Smooth muscle cell of the brain vasculature (primary cell): ENCODE measurements around the gene C4A.
"Not testable (repeated sequence)": the region's sequence is repeated elsewhere in the genome, so short reads cannot be mapped to it uniquely, and the experiment has no call there.

ENCODE experiments used
- DNase-seq: peaks from one replicate; pipeline ENCODE4 v3.0.0-alpha.2; 2012; ENCODE audit warnings: low read depth, low spot score

C4A gene

DNA sequence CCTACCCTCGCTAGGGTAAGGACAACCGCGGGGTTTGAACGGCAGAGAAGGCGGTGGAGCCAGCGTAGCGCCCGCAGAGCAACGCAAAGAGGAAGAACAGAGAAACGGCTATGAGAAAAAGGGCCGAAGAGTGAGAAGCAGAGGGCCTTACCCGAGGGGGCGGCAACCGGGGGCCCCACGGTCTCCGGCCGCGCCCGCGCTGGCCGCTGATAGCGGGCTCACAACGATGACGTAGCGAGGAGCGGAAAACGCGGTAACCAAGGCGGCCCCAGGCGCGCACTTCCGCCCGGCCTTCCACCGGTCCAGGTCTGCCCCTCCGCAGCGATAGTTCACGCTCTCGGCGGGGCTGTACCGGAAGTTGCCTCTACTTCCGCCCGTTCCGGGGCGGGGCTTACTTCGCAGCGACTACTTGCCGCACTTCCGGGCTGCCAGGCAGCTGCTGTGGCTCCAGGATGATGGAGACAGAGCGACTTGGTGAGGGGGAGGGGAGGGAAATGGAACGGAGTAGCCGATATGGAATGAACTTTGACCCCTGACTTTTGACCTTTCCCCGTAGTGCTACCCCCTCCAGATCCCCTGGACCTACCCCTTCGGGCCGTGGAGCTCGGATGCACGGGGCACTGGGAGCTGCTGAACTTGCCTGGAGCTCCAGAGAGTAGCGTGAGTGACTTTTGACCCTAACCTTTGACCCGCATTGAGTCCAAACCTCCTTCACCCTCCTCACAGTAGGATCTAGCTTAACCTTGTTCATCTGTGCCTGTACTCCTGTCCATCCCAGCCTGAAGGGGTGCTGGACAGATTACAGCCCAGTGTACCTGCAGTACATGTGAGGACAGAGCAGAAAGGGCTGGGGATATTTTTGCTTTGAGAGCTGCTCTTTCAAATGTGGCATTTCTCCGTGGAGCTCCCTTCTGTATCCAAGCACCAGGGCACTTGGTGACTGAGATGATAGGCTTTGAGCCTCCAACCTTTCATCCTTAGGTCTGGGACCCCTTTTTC lies 22.8 kb upstream of the C4A start, which contains the start of the genes NELFE and SKIC2:
NELFE (minus strand) TSS at position 231 of the 999 bp plus-strand sequence. CDS start 525 bp downstream, outside the sequence.
SKIC2 (plus strand) TSS at position 435 of the 999 bp plus-strand sequence; CDS start at position 453, 18 bp downstream.
- DNase-seq, result peak; percentile 92

DNA sequence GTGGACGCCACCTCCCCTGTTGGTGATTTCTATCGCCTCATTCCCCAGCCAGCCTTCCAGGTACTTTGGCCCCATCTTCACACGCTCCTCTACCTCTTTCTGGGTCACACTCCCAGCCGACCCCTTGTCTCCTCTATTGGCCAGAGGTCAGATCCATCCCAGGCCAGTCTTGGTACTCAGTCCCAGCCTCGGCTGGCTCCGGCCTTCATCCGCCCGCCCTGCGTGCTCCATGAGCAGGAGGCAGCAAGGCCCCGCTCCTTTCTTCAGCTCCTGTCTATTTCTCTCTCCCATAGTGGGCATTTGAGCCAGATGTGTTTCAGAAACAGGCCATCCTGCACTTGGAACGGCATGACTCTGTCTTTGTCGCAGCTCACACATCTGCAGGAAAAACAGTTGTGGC lies 20.2 kb upstream of the C4A start:
- no peak for DNase-seq

DNA sequence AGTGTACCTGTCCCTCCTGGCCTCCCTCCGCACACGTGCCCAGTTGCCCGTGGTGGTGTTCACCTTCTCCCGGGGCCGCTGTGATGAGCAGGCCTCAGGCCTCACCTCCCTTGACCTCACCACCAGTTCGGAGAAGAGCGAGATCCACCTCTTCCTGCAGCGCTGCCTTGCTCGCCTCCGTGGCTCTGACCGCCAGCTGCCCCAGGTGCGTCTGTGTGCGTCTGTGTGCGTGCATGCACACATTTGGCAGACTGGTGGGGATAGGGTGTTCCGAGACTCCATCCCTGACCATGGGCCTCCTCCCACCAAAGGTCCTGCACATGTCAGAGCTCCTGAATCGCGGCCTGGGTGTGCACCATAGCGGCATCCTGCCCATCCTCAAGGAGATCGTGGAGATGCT lies 17.9 kb upstream of the C4A start:
- DNase-seq, result no peak

DNA sequence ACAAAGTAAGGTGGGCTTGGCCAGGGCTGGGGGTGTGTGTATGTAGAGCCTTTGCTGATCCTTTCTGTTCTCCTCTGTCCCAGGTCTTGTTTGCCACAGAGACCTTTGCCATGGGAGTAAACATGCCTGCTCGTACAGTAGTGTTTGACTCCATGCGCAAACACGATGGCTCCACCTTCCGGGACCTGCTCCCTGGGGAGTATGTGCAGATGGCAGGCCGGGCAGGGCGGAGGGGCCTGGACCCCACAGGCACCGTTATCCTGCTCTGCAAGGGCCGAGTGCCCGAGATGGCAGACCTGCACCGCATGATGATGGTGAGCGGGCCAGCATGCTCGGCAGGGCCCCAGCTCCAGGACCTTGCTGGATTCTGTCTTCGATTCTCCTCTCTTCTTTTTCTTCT lies 16.2 kb upstream of the C4A start:
- DNase-seq, result no peak

DNA sequence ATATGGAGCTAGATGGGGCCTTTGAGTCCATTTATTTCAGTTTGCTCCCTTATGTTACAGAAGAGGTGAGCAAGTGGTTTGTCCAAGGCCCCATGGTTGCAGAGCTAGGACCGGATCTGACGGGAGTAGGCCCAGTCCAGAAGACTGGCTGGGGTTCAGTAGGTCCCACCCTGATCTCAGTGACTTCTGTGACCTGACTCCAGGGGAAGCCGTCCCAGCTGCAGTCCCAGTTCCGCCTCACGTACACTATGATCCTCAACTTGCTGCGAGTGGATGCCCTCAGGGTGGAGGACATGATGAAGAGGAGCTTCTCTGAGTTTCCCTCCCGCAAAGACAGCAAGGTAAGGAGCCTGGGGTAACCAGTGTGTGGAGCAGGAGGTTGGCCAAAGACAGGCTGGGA lies 15.4 kb upstream of the C4A start:
- no peak for DNase-seq

DNA sequence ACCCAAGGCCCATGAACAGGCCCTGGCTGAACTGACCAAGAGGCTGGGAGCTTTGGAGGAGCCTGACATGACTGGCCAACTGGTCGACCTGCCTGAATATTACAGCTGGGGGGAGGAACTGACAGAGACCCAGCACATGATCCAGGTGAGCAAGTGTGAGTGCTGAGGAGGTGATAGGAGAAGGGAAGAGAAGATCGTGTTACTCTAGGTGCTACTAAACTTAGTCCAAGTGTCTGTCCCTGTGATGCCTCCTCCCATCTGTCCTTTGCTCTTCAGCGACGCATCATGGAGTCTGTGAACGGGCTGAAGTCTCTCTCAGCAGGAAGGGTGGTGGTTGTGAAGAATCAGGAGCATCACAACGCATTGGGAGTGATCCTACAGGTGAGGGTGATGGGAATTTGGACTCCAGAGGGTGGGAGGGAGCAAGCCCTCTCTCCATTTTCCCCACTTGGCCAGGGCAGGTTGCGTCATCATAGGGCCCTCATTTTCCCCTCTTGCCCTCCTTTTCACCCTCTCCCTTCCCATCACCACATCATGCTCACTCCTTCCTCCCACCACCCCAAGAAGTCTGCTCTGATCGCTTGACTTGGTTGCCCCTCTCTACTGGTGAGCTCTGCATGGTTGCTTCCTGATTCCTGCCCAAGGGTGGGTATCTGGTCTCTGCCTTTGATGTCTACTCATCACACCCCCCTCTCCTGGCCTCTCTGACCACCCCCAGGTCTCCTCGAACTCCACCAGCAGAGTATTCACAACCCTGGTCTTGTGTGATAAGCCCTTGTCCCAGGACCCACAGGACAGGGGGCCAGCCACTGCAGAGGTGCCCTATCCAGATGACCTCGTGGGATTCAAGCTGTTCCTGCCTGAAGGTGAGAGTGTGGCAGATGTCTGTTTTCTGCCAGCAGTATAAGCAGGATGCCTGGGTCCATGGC lies 14.6 kb upstream of the C4A start:
- no peak for DNase-seq

DNA sequence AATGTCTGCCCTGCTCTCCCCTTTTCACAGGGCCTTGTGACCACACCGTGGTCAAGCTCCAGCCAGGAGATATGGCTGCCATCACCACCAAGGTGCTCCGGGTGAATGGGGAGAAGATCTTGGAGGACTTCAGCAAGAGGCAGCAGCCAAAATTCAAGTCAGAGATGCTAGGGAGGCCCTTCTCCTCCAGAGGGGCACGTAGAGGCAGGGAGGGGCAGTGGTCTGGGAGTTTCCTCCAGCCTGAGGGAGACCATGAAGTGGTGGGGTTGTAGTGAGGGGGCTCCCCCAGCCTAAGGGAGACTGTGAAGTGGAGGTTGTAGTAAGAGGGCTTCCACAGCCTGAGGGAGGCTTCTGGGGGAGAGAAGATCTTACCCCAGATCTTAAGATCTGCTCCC lies 13.9 kb upstream of the C4A start:
- DNase-seq, result no peak

DNA sequence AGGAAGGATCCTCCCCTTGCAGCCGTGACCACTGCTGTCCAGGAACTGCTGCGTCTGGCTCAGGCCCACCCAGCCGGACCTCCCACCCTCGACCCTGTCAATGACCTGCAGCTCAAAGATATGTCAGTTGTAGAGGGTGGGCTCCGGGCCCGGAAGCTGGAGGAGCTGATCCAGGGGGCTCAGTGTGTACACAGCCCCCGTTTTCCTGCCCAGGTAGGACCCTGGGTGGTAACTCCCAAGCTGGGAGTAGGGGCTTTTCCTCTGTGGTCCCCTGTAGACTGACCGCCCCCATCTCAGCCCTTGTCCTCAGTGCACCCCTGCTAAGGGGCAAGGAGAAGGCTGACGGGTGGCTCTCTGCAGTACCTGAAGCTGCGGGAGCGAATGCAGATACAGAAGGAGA lies 13.5 kb upstream of the C4A start:
- no peak for DNase-seq

DNA sequence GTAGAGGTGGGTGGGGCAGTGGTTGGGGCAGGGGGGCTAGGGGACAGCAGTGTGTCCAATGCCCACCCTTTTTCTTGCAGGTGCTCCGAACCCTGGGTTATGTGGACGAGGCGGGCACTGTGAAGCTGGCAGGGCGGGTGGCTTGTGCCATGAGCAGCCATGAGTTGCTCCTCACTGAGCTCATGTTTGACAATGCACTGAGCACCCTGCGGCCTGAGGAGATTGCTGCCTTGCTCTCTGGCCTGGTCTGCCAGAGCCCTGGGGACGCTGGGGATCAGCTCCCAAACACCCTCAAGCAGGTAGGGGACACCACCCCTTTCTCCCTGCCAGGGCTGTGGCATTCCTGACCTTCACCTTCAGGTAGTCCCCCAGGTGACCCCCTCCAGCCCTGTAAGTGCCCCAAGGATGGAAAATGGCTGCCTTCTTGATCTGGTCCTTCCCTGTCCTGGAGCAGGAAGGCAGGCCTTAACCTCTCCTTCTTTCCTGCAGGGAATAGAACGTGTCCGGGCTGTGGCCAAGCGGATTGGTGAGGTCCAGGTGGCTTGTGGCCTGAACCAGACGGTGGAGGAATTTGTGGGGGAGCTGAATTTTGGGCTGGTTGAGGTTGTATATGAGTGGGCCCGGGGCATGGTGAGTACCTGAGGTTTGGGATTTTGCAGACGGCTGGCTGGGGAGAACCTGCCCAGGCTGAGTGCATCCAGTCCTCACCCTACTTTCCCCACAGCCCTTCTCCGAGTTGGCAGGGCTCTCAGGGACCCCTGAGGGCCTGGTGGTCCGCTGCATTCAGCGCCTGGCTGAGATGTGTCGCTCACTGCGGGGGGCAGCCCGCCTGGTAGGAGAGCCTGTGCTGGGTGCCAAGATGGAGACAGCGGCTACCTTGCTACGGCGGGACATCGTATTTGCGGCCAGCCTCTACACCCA lies 12.8 kb upstream of the C4A start:
- no peak for DNase-seq

DNA sequence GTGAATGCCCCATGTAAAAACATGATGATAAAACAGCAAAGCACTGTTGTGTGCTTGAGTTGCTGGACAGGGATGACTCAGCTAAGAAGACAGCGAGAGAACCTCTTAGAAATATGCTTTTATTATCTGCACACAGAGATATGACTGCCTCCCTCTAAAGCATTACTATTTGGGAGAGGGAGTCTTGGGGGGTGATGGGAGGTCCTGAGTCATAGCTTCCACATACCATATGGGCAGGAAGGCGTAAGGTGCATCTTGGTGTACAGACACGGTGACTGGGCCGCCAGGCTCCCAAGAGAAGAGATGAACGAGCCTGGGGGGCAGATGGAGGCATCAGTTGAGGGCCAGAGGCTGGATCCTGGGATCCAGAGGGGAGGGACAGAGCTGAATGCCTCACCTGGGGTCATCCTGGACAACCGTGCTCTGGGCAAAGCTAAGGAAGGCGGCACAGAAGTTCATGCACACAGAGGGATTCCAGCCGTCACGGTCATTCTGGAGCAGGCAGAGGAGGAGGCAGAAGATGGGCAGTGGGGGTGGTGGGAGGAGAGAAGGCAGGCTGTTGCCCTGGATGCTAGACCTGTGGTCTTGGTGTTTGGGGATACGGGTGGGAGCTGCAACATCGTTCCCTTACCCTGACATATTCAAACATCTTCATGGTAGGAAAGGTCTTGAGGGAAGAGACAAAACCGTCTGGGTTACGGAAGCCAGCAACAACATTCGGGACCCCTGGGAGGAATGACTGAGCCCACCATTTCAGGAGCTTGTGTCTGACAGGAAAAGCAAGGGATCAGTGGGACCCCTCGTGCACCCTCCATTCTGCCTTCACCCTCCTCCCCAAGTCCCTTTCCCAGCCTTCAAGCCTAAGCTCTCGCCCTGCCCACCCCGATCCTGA lies 11.9 kb upstream of the C4A start:
- DNase-seq, result no peak

DNA sequence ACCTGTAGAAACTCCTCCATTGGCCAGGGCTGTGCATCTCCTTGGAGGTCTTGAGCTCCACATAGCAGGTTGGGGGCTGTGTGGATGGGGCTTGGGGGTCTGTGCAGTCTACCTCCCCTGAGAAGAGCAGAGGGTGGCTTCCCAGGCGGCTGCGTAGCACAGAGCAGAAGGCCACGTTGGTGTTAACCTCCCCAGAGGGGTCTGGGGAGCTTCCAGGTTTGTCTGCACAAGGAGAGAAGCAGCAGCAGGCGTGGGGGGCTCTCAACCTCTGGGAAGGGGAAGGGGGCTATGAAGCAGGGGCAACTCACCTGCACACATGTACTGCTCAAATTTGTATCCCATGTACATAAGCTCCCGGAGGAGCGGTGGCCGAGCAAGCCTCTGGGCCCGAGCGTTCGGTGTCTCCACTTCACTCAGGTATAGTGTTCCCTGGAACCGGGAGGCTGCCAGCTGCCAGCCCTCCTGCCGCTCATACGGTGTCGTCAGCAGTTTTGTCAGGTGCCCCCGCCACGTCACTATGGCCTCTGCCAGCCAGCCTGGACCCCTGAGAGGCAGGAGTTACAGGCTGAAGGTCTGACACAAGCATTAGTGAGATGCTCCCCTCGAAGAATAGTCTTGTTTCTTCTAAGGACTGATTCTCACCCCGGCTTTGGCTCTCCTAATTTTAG lies 11.1 kb upstream of the C4A start:
- no peak for DNase-seq

DNA sequence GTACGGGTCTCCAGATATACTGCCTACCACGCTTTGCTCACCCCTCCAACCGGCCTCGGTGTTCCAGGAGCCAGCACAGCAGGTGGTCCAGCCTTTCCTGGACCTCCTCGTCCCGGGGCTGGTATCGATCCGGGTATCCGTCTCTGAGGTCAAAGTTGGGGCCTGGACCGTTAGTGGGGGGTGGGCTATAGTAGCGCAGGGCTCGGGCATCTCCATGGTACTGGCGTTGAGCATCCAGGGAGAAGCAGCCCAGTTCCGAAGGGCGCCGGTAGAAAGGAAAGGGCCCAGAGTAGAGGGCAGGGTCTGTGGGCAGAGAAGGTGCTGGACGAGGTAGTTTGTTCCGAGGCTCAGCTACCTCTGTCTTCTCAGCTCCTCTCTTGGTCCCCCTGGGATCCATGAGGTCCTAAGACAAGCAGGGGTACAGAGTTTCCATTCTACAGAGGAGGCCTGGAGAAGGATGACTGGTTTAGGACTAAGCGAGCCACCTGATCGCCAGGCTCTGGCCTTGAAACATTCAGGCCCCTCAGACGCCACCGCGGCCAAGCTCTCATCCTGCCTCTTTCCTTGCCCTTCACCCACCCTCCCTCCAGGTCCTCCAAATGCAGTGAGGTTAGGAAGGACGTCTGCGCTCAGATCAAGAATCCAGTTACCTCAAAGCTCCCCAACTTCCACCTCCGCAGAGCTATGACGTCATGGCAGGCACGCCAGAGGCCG lies 10.4 kb upstream of the C4A start:
- DNase-seq, result no peak

DNA sequence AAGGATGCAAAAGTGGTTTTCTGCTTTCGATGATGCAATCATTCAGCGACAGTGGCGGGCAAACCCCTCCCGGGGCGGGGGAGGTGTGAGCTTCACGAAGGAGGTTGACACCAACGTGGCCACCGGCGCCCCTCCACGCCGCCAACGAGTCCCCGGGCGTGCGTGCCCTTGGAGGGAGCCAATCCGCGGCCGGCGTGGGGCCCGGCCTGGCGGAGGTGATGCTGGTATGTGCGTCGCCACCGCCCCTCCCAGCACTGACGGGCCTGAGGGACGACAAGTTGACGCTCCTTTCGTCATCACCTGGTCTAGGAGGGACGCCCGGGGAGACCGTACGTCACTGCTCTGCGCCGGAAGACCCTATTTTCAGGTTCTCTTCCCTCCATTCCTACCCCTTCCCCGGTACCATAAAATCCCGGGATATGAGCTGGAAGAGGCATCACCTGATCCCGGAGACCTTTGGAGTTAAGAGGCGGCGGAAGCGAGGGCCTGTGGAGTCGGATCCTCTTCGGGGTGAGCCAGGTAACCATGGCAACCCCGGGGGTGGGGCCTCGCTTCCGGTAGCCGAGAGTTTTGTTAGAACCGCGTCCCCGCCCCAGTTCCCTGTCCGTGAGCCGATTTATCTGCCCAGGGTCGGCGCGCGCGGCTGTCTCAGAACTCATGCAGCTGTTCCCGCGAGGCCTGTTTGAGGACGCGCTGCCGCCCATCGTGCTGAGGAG lies 9.7 kb upstream of the C4A start, which contains the start of gene DXO:
DXO (minus strand) TSS at position 146 of the 716 bp plus-strand sequence. CDS start 463 bp downstream, outside the sequence.
- peak; percentile 97 for DNase-seq

DNA sequence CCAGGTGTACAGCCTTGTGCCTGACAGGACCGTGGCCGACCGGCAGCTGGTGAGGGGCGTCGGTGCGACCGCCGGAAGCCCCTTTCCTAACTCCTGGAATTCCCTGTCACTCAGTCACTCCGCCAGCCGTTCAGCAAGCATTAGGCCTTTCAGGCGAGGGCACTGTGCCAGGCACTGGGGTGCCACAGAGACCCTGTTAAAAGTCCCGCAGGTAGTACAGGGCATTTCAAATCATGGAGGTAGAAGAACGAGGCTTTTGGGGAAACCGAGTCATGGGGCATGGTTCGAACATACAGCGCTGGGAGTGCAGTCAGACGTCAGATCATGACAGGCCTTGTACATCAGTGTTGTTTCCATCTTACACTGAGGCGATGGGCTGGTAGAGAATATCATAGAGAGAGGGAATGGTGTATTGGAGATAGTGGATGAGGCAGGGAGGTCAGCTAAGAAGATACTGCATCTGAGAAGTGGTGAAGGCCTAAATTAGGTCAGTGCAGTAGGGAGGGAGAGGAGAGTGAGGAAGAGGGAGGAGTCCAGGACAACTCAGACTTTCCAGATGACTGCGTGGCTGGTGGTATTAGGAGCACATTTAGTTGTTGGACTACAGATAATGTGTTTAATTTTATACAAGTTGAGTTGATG lies 9.0 kb upstream of the C4A start:
- no peak for DNase-seq

DNA sequence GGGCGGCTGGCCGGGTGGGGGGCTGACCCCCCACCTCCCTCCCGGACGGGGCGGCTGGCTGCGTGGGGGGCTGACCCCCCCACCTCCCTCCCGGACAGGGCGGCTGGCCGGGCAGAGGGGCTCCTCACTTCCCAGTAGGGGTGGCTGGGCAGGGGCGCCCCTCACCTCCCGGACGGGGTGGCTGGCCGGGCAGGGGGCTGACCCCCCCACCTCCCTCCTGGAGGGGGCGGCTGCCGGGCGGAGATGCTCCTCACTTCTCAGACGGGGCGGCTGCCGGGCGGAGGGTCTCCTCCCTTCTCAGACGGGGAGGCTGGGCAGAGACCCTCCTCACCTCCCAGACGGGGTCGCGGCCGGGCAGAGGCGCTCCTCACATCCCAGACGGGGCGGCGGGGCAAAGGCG lies 5.8 kb upstream of the C4A start:
- DNase-seq, result not testable (repeated sequence)

DNA sequence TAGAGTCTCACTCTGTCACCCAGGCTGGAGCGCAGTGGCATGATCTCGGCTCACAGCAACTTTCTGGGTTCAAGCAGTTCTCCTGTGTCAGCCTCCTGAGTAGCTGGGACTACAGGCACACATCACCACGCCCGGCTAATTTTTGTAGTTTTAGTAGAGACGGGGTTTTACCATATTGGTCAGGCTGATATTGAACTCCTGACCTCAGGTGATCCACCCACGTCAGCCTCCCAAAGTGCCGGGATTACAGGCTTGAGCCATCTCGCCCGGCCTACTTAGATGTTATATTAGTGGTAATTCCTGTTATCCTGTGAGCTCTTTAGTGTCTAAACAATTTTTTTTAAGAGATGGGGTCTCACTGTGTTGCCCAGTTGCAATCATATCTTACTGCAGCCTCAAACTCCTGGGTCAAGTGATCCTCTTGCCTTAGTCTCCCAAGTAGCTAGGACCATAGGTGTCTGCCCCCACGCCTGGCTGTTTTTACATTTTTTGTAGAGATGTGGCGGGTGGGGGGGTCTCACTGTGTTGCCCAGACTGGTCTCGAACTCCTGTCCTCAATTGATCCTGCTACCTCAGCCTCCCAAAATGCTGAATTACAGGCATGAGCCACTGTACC lies 3.9 kb upstream of the C4A start:
- DNase-seq, result no peak

DNA sequence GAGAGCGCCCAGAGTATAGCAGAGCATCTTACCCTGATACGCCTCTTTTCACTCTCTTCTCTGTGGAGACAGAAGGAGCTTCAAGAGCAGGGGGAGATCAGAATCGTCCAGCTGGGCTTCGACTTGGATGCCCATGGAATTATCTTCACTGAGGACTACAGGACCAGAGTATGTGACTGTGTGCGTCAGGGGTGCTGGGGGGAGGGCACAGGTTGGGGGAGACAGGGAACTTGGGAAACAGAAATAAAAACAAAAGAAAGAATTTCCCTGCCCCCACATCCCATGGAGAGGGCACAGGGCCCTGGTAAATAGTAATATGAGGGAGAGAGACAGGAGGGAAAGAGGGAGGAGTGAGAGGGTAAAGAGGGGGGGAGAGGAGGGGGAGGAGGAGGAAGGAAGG lies 3.0 kb upstream of the C4A start:
- DNase-seq, result no peak
